Heart left ventricle (tissue), 16 donors: ENCODE results near the gene PSAT1. TPM values are rescaled to one million over a fixed set of nuclear protein-coding genes. Genes with fewer than 3 reads are reported as not detected.

Source experiments
- ATAC-seq, 4 donors: fragments of 200-7000 bp; cut with Tn5 transposase; one replicate each; pipeline ENCODE4 v1.9.1; 2020 to 2022; ENCODE audit warnings: moderate library complexity in 4 of 4, mild to moderate bottlenecking in 3 of 4, moderate number of reproducible peaks in 1 of 4
- DNase-seq, 5 donors: peaks; one replicate each; pipeline ENCODE4 v3.0.0-alpha.2; 2020
- H3K27ac ChIP-seq, 12 donors: fragments of 200-600 bp; sonication (generic) in 4 of 12; one replicate each; pipeline versions ENCODE4 v1.5.0 to v1.8.0; 2016 to 2022; ENCODE audit warnings: mild to moderate bottlenecking in 2 of 12
- H3K27me3 ChIP-seq, 9 donors: fragments of 200-600 bp; sonication (generic) in 2 of 9; one replicate each; pipeline versions ENCODE4 v1.5.1 to v1.8.0; 2016 to 2022; ENCODE audit warnings: mild to moderate bottlenecking in 3 of 9
- H3K36me3 ChIP-seq, 9 donors: fragments of 200-600 bp; sonication (generic) in 2 of 9; one replicate each; pipeline versions ENCODE4 v1.5.0 to v1.8.0; 2018 to 2022; ENCODE audit warnings: mild to moderate bottlenecking in 2 of 9
- H3K4me1 ChIP-seq, 12 donors: fragments of 200-600 bp; sonication (generic) in 4 of 12; one replicate each; pipeline versions ENCODE4 v1.5.0 to v1.8.0; 2016 to 2022; ENCODE audit warnings: mild to moderate bottlenecking in 3 of 12
- H3K4me3 ChIP-seq, 12 donors: fragments of 200-600 bp; sonication (generic) in 4 of 12; one replicate each; pipeline versions ENCODE4 v1.5.0 to v1.8.0; 2017 to 2022; ENCODE audit warnings: mild to moderate bottlenecking in 9 of 12, moderate library complexity in 4 of 12
- H3K9me3 ChIP-seq, 12 donors: fragments of 200-600 bp; sonication (generic) in 4 of 12; one replicate each; pipeline versions ENCODE4 v1.5.0 to v1.8.0; 2016 to 2022; ENCODE audit warnings: mild to moderate bottlenecking in 1 of 12
- CTCF ChIP-seq, 12 donors: fragments of 200-600 bp; sonication (generic) in 4 of 12; IDR thresholded peaks; one replicate each; pipeline versions ENCODE4 v1.5.0 to v1.8.0; 2018 to 2022; ENCODE audit warnings: antibody characterized with exemption in 12 of 12, mild to moderate bottlenecking in 5 of 12
- POLR2A ChIP-seq, 2 donors: fragments of 450-650 bp; IDR thresholded peaks; one replicate each; pipeline ENCODE4 v1.6.1; 2017; ENCODE audit warnings: antibody characterized with exemption in 2 of 2, mild to moderate bottlenecking in 2 of 2, moderate library complexity in 2 of 2
- WGBS, 4 donors: extraction: QIAGEN DNeasy Blood & Tissue Kit in 2 of 4; methylation state at CpG; one replicate each; pipeline versions ENCODE4 v1.1.5 to v1.1.7; 2013 to 2018; 5-methylcytosine and 5-hydroxymethylcytosine counted together
- intact Hi-C, 10 donors: fragments of 100-400 bp; cut with DNase I; formaldehyde crosslinking; loops; one replicate each; pipeline versions ENCODE4 v1.11.1 to v1.14.2; 2022
- polyA plus RNA-seq, 2 donors: library from polyadenylated mRNA; stranded (reverse); fragments of 200-250 nt; gene quantifications; one replicate each; pipeline ENCODE4 v1.2.3, GENCODE V29; 2013
- total RNA-seq, 9 donors: library from RNA; depleted of rRNA in 2 of 9; stranded (reverse); fragments of >200 nt in 2 of 9; fragmentation: NEBNext Ultra II Directional in 3 of 9; extraction: Animal tissue kit (Norgen Biotek cat#: 25700) in 3 of 9; gene quantifications; one replicate each; pipeline versions ENCODE4 v1.1.0 to v1.2.4, GENCODE V29; 2016 to 2023
- donor health status: ischemic (EF 13 %, LVEDD 7.1; RV severe dilation, severe dysfunction).
- donor health status: healthy with polysubstance abuse.
- donor health status: DM: no; HTN: yes; CAD: no.
- donor health status: DM: no; HTN: no; CAD: no.
- donor health status: ischemic (EF 25% LVEDD 6.9; RV normal size, moderate dysfunction).
- donor health status: ischemic (EF 25% LVEDD 5.7; RV mildly dilated, moderate dysfunction).
- donor health status: healthy.
- donor health status: DM: yes; HTN: yes; CAD: no.
- donor health status: ischemic (EF 35%, LVEDD 5.7; RV mildly dilated, moderate dysfunction).
- donor health status: nonischemic (EF 11% LVEDD 7.7; RV severe dilation, severe dysfunction).
- donor health status: DM: yes; HTN: yes; CAD: no.
- donor health status: PGD.
- donor health status: ischemic (EF 29% LVEDD 5.4; RV normal size, mild dysfunction).
- donor health status: nonischemic (EF 23%, LVEDD 6.1; RV moderate dilation, normal function).

The PSAT1 gene
- total and polyA plus RNA-seq, 11 donors = 0.20 to 3.1 (median 0.62) TPM

GRCh38 chr9:78319197-78320029 is 22.5 kb downstream of the PSAT1 start:
- 68 to 94% (median 91%) methylated on average over 5 to 6 of the region's 6 CpGs for WGBS, 4 donors
- peaks cover 0 to 10% (median 0%) of the 10 kb centered on the region in 12 donors for H3K4me1 ChIP-seq
- H3K27ac ChIP-seq = no peak overlapping the region
- intact Hi-C loops = no loop called here
- TF ChIP-seq POLR2A (IDR thresholded peaks at IDR 0.05) (no peak), CTCF (IDR thresholded peaks at IDR 0.05) (no peak)
- H3K36me3 ChIP-seq = no peaks in the 10 kb centered on the region
- H3K9me3 ChIP-seq = no peaks in the 10 kb centered on the region
- DNase-seq (no peak), ATAC-seq (no peak)
- no peak overlapping the region for H3K4me3 ChIP-seq
- no peaks in the 10 kb centered on the region for H3K27me3 ChIP-seq

- intact Hi-C loops = no loop called here
- peaks cover 0 to 6% (median 0%) of the 10 kb centered on the region in 12 donors for H3K4me1 ChIP-seq
Observed at GRCh38 chr9:78320030-78320693, 23.2 kb downstream of the PSAT1 start.

GRCh38 chr9:78320875-78321496 is 24.1 kb downstream of the PSAT1 start:
- no peaks in the 10 kb centered on the region for H3K9me3 ChIP-seq
- ATAC-seq (peak in 1 of 4 donors; percentile 34), DNase-seq (no peak)
- intact Hi-C loops = no loop called here
- no peak overlapping the region for H3K27ac ChIP-seq
- no peaks in the 10 kb centered on the region for H3K36me3 ChIP-seq
- no peak overlapping the region for H3K4me3 ChIP-seq
- H3K27me3 ChIP-seq = no peaks in the 10 kb centered on the region
- TF ChIP-seq CTCF (IDR thresholded peaks at IDR 0.05) (no peak), POLR2A (IDR thresholded peaks at IDR 0.05) (no peak)
- peaks cover 0 to 11% (median 0%) of the 10 kb centered on the region in 12 donors for H3K4me1 ChIP-seq
- WGBS, 4 donors = 81 to 91% (median 91%) methylated on average over 4 of the region's 4 CpGs

More at GRCh38 chr9:78320030-78320693, 23.2 kb downstream of the PSAT1 start:
- no peak for ATAC-seq
- no peaks in the 10 kb centered on the region for H3K27me3 ChIP-seq
- no peaks in the 10 kb centered on the region for H3K36me3 ChIP-seq
- TF ChIP-seq CTCF (IDR thresholded peaks at IDR 0.05) = no peak
- no peak for TF ChIP-seq POLR2A (IDR thresholded peaks at IDR 0.05)
- no peak for DNase-seq
- no peak overlapping the region for H3K27ac ChIP-seq
- 71 to 97% (median 88%) methylated on average over 4 of the region's 4 CpGs for WGBS, 4 donors
- no peaks in the 10 kb centered on the region for H3K9me3 ChIP-seq
- H3K4me3 ChIP-seq = no peak overlapping the region

- TF ChIP-seq POLR2A (IDR thresholded peaks at IDR 0.05) (no peak), CTCF (IDR thresholded peaks at IDR 0.05) (no peak)
- H3K27ac ChIP-seq = no peak overlapping the region
- H3K9me3 ChIP-seq = no peaks in the 10 kb centered on the region
- ATAC-seq = no peak
- no peaks in the 10 kb centered on the region for H3K27me3 ChIP-seq
- DNase-seq = no peak
- H3K4me1 ChIP-seq = peaks cover 0 to 11% (median 0%) of the 10 kb centered on the region in 12 donors
- intact Hi-C loops = no loop called here
- WGBS, 4 donors = 81 to 90% (median 87%) methylated on average over 7 of the region's 7 CpGs
- H3K4me3 ChIP-seq = no peak overlapping the region
- no peaks in the 10 kb centered on the region for H3K36me3 ChIP-seq
Observed at GRCh38 chr9:78321505-78321904, 24.6 kb downstream of the PSAT1 start.
